Activated CD4-positive, alpha-beta memory T cell treated with anti-CD3 and anti-CD28 coated beads for 36 hours (primary cell): ENCODE measurements around the gene ARPC1A. TPM values are rescaled to one million over a fixed set of nuclear protein-coding genes. Genes with fewer than 3 reads are reported as not detected.
"Not testable (repeated sequence)": the region's sequence is repeated elsewhere in the genome, so short reads cannot be mapped to it uniquely, and the experiment has no call there.

Experiments used
- CTCF ChIA-PET: fragments of 350-600 bp; sonication (Branson Sonifier 250); formaldehyde crosslinking; loops from one replicate; lab custom pipeline; 2021; ENCODE audit warnings: antibody characterized with exemption, inconsistent platforms; lab: Charles Lee
- POLR2A ChIA-PET: fragments of 350-600 bp; sonication (Branson Sonifier 250); formaldehyde crosslinking; loops from one replicate; lab custom pipeline; 2021; ENCODE audit warnings: antibody characterized with exemption; lab: Charles Lee
- DNase-seq: peaks from one replicate; pipeline ENCODE4 v3.0.0-alpha.2; 2020
- H3K27ac Mint-ChIP-seq: one replicate; pipeline ENCODE4 v1.8.0; 2021; ENCODE audit warnings: mixed read lengths
- H3K27me3 Mint-ChIP-seq: one replicate; pipeline ENCODE4 v1.8.0; 2021; ENCODE audit warnings: mixed read lengths
- H3K36me3 Mint-ChIP-seq: one replicate; pipeline ENCODE4 v1.8.0; 2021; ENCODE audit warnings: mixed read lengths
- H3K4me1 Mint-ChIP-seq: one replicate; pipeline ENCODE4 v1.8.0; 2021; ENCODE audit warnings: low read depth, mixed read lengths
- H3K4me3 Mint-ChIP-seq: one replicate; pipeline ENCODE4 v1.8.0; 2021; ENCODE audit warnings: mild to moderate bottlenecking, mixed read lengths
- H3K9me3 Mint-ChIP-seq: one replicate; pipeline ENCODE4 v1.8.0; 2021; ENCODE audit warnings: mixed read lengths
- intact Hi-C: fragments of 100-400 bp; cut with micrococcal nuclease; formaldehyde crosslinking; loops from one replicate; pipeline ENCODE4 v1.15.1; 2023
- total RNA-seq, 2 experiments: library from RNA; stranded (reverse); gene quantifications; one replicate each; pipeline ENCODE4 v1.2.3, GENCODE V29; 2021

The ARPC1A gene
- total RNA-seq, 2 experiments from 2014 or later, result 66.9 to 70.0 TPM

DNA sequence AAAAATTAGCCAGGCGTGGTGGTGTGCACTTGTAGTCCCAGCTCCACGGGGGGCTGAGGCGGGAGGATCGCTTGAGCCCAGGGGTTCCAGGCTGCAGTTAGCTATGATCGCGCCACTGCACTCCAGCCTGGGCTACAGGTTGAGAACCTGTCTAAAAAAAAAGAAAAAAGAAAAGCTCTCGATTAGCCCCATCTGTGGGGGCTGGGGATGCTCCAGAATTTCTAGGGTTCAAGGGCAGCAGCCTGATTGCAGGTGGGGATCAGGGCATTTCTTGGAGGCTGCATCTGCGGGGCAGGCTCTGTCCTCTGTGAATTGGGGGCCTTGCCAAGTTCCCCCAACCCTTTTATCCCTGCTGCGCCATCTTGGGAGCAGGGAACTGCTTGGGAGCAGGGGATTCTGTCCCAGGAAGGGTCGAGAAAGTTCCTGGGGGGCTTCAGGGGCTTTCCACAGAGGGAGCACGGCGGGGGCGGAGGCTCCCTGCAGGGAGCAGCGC lies 651 bp upstream of the ARPC1A start:
- no peak for DNase-seq
- peak overlapping the region; percentile 84 for H3K27ac Mint-ChIP-seq
- H3K4me3 Mint-ChIP-seq, result peak overlapping the region; percentile 87
- H3K4me1 Mint-ChIP-seq, result peaks cover 36% of the 10 kb centered on the region
- CTCF ChIA-PET, result interaction anchor here (0.7 to 1.7 kb wide), 3 partner anchors 9 to 288 kb away, joined by 3 to 4 read pairs (median 3); no protein-coding TSS in a partner anchor
- POLR2A ChIA-PET, result interaction anchor here (1.0 kb wide), 2 partner anchors 56 to 83 kb away, joined by 3 read pairs; partner anchors contain the start of genes BUD31 and PDAP1
- no peaks in the 10 kb centered on the region for H3K27me3 Mint-ChIP-seq
- H3K9me3 Mint-ChIP-seq, result no peaks in the 10 kb centered on the region
- H3K36me3 Mint-ChIP-seq, result peaks cover 9% of the 10 kb centered on the region
- intact Hi-C loops, result loop anchor here (5.0 to 10.0 kb wide), 2 partner anchors 183 to 390 kb away; partner anchors contain the start of gene SMURF1

DNA sequence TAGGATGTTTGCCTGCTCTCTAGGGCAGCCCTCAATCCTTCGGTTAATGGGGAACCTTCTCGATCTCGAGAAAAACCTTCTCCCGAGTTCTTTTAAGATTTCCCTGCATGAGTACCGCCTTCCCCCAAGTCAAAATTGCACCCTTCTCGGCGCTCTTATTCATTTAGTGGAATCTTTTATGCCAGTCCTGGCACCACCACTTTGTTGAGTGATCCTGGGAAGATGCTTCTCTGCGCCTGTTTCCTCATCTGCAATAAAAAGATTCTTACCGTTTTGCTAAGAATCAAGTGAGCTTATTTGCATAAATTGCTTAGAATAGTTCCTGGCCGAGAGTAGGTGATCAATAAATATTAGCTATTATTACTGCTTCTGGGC lies 697 bp downstream of the ARPC1A start:
- intact Hi-C loops, result loop anchor here (5.0 to 10.0 kb wide), 2 partner anchors 184 to 392 kb away; partner anchors contain the start of gene SMURF1
- Mint-ChIP-seq H3K4me3 (peak overlapping the region; percentile 87), H3K4me1 (peaks cover 50% of the 10 kb centered on the region), H3K27ac (peak overlapping the region; percentile 84), H3K27me3 (no peaks in the 10 kb centered on the region), H3K36me3 (peaks cover 9% of the 10 kb centered on the region), H3K9me3 (no peaks in the 10 kb centered on the region)
- ChIA-PET CTCF (interaction anchor here (0.6 to 1.7 kb wide), 5 partner anchors 11 to 293 kb away, joined by 4 to 7 read pairs (median 5); no protein-coding TSS in a partner anchor), POLR2A (interaction anchor here (1.3 kb wide), 1 partner anchor 82 kb away, joined by 4 read pairs; the partner anchor contains the start of genes BUD31 and PDAP1)
- no peak for DNase-seq

DNA sequence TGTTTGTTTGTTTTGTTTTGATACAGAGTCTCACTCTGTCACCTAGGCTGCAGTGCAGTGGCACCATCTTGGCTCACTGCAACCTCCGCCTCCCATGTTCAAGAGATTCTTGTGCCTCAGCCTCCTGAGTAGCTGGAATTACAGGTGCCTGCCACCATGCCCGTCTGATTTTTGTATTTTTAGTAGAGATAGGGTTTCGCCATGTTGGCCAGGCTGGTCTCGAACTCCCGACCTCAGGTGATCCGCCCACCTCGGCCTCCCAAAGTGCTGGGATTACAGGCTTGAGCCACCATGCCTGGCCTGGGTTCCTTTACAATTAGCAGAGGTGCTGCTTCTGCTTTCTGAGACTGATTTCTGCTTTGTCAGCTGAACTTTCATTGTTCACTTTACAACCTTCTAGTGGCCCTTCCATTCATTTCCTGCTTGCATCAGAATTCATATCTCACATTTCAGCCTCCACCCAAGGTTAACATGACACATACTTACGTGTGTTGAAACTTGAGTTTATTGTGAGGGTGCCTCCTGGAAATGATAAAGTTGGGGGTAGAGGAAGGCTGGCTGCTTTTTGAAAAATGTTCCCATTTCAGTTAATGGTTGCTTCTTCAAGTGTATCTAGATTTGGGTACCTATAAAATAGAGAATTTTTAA lies 4.7 kb downstream of the ARPC1A start:
- Mint-ChIP-seq H3K4me3 (peak overlapping the region; percentile 38), H3K4me1 (peaks cover 60% of the 10 kb centered on the region), H3K27ac (peak overlapping the region; percentile 89), H3K36me3 (peaks cover 23% of the 10 kb centered on the region)
- H3K27me3 Mint-ChIP-seq, H3K9me3 Mint-ChIP-seq: not testable (repeated sequence)
- intact Hi-C loops, result loop anchor here (1.0 to 2.0 kb wide), 4 partner anchors 16 to 452 kb away; partner anchors contain the start of genes TRRAP and ZNF789
- peak; percentile 54 for DNase-seq
- POLR2A ChIA-PET, result interaction anchor here (0.6 to 1.8 kb wide), 3 partner anchors 79 to 453 kb away, joined by 3 to 8 read pairs (median 6); partner anchors contain the start of genes BUD31 and PDAP1
- CTCF ChIA-PET, result interaction anchor here (1.3 to 1.5 kb wide), 2 partner anchors 17 to 31 kb away, joined by 4 read pairs; no protein-coding TSS in a partner anchor

DNA sequence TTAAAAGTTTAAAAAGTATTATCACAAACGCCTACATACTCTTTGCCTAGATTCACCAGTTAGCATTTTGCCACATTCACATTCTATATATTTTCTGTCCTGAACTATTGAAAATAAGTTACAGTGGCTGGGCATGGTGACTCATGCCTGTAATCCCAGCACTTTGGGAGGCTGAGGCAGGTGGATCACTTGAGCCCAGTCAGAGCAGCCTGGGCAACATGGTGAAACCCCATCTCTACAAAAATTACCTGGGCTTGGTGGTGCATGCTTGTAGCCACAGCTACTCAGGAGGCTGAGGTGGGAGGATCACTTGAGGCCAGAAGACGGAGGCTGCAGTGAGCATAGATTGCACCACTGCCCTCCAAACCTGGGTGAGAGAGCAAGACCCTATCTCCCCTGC lies 5.3 kb downstream of the ARPC1A start:
- Mint-ChIP-seq H3K27ac (peak overlapping the region; percentile 89), H3K9me3 (no peaks in the 10 kb centered on the region), H3K36me3 (peaks cover 26% of the 10 kb centered on the region), H3K27me3 (no peaks in the 10 kb centered on the region), H3K4me3 (peak overlapping the region; percentile 20), H3K4me1 (peaks cover 60% of the 10 kb centered on the region)
- ChIA-PET POLR2A (interaction anchor here (1.1 kb wide), 1 partner anchor 13 kb away, joined by 3 read pairs; no protein-coding TSS in a partner anchor), CTCF (interaction anchor here (1.3 to 1.5 kb wide), 3 partner anchors 17 to 31 kb away, joined by 4 to 5 read pairs (median 4); no protein-coding TSS in a partner anchor)
- intact Hi-C loops, result loop anchor here (2.0 kb wide), 1 partner anchor 452 kb away; the partner anchor contains the start of gene TRRAP
- peak; percentile 61 for DNase-seq

DNA sequence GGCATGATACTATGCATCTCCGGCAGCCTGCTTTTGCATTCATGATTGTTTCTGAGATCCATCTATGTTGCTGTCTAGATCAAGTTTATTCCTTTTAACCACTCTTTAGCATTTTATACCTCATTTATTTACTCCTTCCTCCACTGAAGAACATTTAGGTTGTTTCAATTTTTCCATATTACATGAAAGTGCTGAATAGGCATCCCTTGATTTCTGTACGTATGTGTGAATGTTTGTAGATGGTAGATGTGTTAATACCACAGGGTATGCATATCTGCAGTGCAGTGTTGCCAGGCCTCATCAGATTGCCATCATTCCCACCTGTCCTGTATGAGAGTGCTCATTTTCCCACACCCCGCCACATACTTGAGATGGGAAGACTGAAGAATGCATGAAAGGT lies 13.9 kb downstream of the ARPC1A start:
- no peak for DNase-seq
- peaks cover 15% of the 10 kb centered on the region for H3K4me1 Mint-ChIP-seq
- POLR2A ChIA-PET, result no interaction called here
- intact Hi-C loops, result no loop called here
- H3K4me3 Mint-ChIP-seq, result no peak overlapping the region
- H3K36me3 Mint-ChIP-seq, result peaks cover 51% of the 10 kb centered on the region
- H3K27me3 Mint-ChIP-seq, result no peaks in the 10 kb centered on the region
- no peak overlapping the region for H3K27ac Mint-ChIP-seq
- no peaks in the 10 kb centered on the region for H3K9me3 Mint-ChIP-seq
- CTCF ChIA-PET, result no interaction called here

DNA sequence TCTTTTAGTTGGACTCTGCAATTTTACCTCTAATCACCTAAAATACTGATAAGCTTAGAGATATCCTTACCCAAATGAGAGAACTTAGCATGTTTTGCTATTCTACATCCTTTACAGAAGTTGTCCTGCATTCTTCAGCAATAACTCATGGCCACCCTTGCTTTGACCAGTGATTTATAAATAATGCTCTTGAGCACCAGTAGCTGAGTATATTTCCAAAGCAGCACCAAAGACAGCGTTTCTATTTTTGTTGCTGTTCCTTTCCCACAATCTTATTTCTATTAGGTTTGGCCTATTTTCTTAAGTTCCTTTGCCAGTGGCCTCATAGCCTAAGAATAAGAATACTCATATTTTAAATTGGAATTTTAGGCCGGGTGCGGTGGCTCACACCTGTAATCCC lies 15.0 kb downstream of the ARPC1A start:
- intact Hi-C loops, result no loop called here
- H3K27me3 Mint-ChIP-seq, result no peaks in the 10 kb centered on the region
- no peaks in the 10 kb centered on the region for H3K9me3 Mint-ChIP-seq
- no peak overlapping the region for H3K27ac Mint-ChIP-seq
- POLR2A ChIA-PET, result no interaction called here
- CTCF ChIA-PET, result no interaction called here
- no peak overlapping the region for H3K4me3 Mint-ChIP-seq
- peaks cover 16% of the 10 kb centered on the region for H3K4me1 Mint-ChIP-seq
- peaks cover 53% of the 10 kb centered on the region for H3K36me3 Mint-ChIP-seq
- no peak for DNase-seq

DNA sequence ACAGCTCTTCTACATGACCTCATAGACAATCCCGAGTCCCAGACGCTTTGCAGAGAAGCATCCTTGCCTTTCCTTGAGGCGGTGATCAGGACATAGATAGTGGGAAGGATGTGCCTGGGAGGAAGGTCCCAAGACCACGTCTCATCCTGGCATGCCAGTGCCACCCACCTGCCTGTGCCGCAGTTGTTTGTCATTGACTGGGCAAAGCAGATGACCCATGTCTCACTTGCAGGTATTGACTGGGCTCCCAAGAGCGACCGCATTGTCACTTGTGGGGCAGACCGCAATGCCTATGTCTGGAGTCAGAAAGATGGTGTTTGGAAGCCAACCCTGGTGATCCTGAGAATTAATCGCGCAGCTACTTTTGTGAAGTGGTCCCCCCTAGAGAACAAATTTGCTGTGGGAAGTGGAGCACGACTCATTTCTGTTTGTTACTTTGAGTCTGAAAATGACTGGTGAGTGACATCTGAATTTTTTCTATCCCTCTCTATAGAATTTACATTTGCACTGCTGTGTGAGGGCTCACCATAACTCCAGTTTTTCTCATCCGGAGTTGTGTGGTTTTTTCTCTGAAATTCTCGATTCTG lies 18.5 kb downstream of the ARPC1A start:
- DNase-seq, result no peak
- Mint-ChIP-seq H3K4me3 (no peak overlapping the region), H3K4me1 (peaks cover 16% of the 10 kb centered on the region), H3K27ac (peak overlapping the region; percentile 45), H3K27me3 (no peaks in the 10 kb centered on the region), H3K36me3 (peaks cover 43% of the 10 kb centered on the region), H3K9me3 (no peaks in the 10 kb centered on the region)
- POLR2A ChIA-PET, result interaction anchor here (0.9 kb wide), 1 partner anchor 12 kb away, joined by 3 read pairs; no protein-coding TSS in a partner anchor
- CTCF ChIA-PET, result no interaction called here
- intact Hi-C loops, result no loop called here

DNA sequence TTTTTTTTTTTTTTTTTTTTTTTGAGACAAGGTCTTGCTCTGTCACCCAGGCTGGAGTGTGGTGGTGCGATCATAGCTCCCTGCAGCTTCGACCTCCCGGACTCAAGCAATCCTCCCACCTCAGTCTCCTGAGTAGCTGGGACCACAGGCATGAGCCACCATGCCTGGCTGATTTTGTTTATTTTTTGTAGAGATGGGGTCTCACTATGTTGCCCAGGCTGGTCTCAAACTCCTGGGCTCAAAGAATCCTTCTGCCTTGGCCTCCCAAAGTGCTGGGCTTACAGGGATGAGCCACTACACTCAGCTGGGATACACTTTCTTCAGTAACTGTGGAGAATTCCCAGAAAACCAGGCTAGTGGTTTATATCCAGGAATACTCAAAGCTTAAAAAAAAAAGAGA lies 24.9 kb downstream of the ARPC1A start:
- H3K4me3 Mint-ChIP-seq, POLR2A ChIA-PET, DNase-seq, H3K27ac Mint-ChIP-seq, H3K27me3 Mint-ChIP-seq, H3K4me1 Mint-ChIP-seq, H3K9me3 Mint-ChIP-seq, intact Hi-C loops: not testable (repeated sequence)
- CTCF ChIA-PET, result interaction anchor here (1.0 to 1.1 kb wide), 2 partner anchors 9 to 29 kb away, joined by 3 read pairs; no protein-coding TSS in a partner anchor
- H3K36me3 Mint-ChIP-seq, result peaks cover 26% of the 10 kb centered on the region

DNA sequence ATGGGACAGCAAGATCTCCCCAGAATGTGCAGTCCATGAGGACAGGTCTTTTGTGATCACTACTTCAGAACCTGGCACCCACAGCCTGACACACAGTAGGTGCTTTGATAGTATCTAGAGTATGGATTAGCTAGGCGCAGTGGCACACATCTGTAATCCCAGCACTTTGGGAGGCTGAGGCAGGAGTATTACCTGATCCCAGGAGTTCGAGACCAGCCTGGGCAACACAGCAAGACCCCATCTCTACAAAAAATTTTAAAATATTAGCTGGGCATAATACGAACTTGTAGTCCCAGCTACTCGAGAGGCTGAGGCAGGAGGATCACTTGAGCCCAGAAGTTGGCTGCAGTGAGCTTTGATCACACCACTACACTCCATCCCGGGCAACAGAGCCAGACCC lies 26.5 kb downstream of the ARPC1A start:
- Mint-ChIP-seq H3K9me3 (no peaks in the 10 kb centered on the region), H3K4me1 (no peaks in the 10 kb centered on the region), H3K4me3 (no peak overlapping the region), H3K36me3 (peaks cover 29% of the 10 kb centered on the region), H3K27ac (no peak overlapping the region), H3K27me3 (no peaks in the 10 kb centered on the region)
- no peak for DNase-seq
- intact Hi-C loops, result no loop called here
- ChIA-PET POLR2A (no interaction called here), CTCF (interaction anchor here (1.2 kb wide), 1 partner anchor 295 kb away, joined by 3 read pairs; no protein-coding TSS in a partner anchor)

DNA sequence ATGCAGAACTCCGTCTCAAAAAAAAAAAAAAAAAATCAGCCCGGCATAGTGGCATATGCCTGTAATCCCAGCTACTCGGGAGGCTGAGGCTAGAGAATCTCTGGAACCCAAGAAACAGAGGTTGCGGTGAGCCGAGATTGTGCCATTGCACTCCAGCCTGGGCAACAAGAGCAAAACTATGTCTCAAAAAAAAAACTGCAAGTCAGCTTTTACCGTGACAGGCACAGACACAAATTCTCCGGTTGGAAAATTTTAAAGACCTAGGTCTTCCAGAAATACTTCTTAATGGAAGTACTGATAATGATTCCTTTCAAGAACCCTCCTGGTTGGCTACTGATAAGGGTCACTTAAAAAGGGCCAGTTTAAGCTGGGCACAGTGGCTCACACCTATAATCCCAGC lies 29.4 kb downstream of the ARPC1A start:
- intact Hi-C loops, result no loop called here
- CTCF ChIA-PET, result interaction anchor here (0.9 kb wide), 1 partner anchor 12 kb away, joined by 5 read pairs; no protein-coding TSS in a partner anchor
- H3K27me3 Mint-ChIP-seq, result no peaks in the 10 kb centered on the region
- no peak overlapping the region for H3K27ac Mint-ChIP-seq
- H3K4me1 Mint-ChIP-seq, result no peaks in the 10 kb centered on the region
- H3K36me3 Mint-ChIP-seq, result peaks cover 36% of the 10 kb centered on the region
- DNase-seq, result no peak
- H3K4me3 Mint-ChIP-seq, result no peak overlapping the region
- no peaks in the 10 kb centered on the region for H3K9me3 Mint-ChIP-seq
- POLR2A ChIA-PET, result interaction anchor here (0.6 kb wide), 1 partner anchor 39 kb away, joined by 4 read pairs; no protein-coding TSS in a partner anchor

DNA sequence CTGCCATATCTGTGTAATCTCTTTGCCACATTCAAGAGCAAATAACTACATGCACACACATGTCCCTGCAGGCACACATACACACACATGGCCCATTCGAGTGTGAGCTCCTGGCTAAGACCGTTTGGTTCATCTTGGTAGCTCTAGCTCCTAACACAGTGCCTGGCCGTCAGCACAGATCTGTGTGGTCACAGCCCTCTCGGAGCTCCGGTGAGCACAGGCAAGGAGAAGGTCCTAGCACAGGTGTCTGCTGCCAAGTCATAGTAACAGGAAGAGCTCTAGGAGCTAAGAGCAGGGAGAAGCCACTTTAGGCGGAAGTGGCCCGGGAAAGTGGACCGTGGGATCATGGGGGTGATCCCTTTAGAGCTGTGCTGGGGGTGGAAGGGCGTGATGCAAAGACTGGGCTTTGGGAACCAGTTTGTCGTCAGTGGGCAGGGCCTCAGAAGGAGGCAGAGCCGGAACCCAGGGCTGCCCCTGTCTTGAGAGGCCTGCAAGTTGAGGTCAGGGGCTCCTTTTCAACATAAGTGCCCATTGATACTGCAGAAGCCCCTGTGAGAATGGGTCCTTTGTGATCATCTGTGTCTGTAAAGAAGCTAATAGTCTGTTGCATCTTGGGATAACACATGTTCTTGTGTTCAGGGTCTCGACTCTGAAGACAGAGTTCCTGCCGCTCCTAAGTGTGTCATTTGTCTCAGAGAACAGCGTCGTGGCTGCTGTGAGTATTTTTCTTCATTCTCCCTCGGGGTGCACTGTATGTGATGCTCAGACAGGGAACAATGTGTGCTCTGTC lies 32.2 kb downstream of the ARPC1A start:
- ChIA-PET POLR2A (no interaction called here), CTCF (interaction anchor here (1.0 kb wide), 1 partner anchor 25 kb away, joined by 4 read pairs; no protein-coding TSS in a partner anchor)
- peaks cover 38% of the 10 kb centered on the region for H3K36me3 Mint-ChIP-seq
- no peaks in the 10 kb centered on the region for H3K27me3 Mint-ChIP-seq
- intact Hi-C loops, result no loop called here
- H3K4me1 Mint-ChIP-seq, result no peaks in the 10 kb centered on the region
- H3K27ac Mint-ChIP-seq, result no peak overlapping the region
- no peak overlapping the region for H3K4me3 Mint-ChIP-seq
- no peaks in the 10 kb centered on the region for H3K9me3 Mint-ChIP-seq
- DNase-seq, result no peak
